Measurements from ENCODE around the gene AIPL1. TPM values are rescaled to one million over a fixed set of nuclear protein-coding genes. Genes with fewer than 3 reads are reported as not detected.

Gene AIPL1
- total and polyA plus RNA-seq, 2 of the 4 experiments (the other 2 are of a cell fraction) = not detected

GRCh38 chr17:6435968-6436367 lies 1.0 kb upstream of the AIPL1 start:
- Histone ChIP-seq H3K23ac (ENCODE audit: low read depth, low read length) (no peak overlapping the region), H3K4me1 (ENCODE audit: control insufficient read depth, insufficient read depth, low read length) (no peaks in the 10 kb centered on the region), H2BK15ac (ENCODE audit: low read depth, low read length) (no peak overlapping the region), H2AK5ac (ENCODE audit: low read depth, low read length) (no peak overlapping the region), H4K20me1 (ENCODE audit: insufficient read depth, low read length) (no peaks in the 10 kb centered on the region), H4K91ac (ENCODE audit: insufficient read depth, low read depth, low read length) (no peak overlapping the region), H2BK20ac (ENCODE audit: low read depth, low read length) (no peak overlapping the region), H3K9me1 (ENCODE audit: insufficient read depth, low read length) (no peaks in the 10 kb centered on the region), H3K4me2 (ENCODE audit: low read depth, low read length) (no peak overlapping the region), H2AK9ac (replicated peaks; ENCODE audit: low read depth, low read length, poor library complexity) (no peak overlapping the region), H3K4ac (ENCODE audit: low read depth, low read length) (no peak overlapping the region), H3K14ac (replicated peaks; ENCODE audit: low read depth, low read length) (no peak overlapping the region), H2AFZ (replicated peaks; ENCODE audit: low read length, poor library complexity) (no peak overlapping the region), H3K4me3 (ENCODE audit: insufficient read depth, low read depth, low read length) (no peak overlapping the region), H3K79me1 (ENCODE audit: low read depth in 1 of 2, low read length in 2 of 2) (no peaks in the 10 kb centered on the region), H4K5ac (ENCODE audit: low read depth, low read length) (no peak overlapping the region), H3K18ac (ENCODE audit: low read depth, low read length) (no peak overlapping the region), H3K9me3 (ENCODE audit: control insufficient read depth, insufficient read depth, low read length) (peaks cover under 1% of the 10 kb centered on the region; the same call in 1 of the 2 replicates), H3K27ac (ENCODE audit: insufficient read depth, low read length) (no peak overlapping the region), H3K27me3 (ENCODE audit: control insufficient read depth, insufficient read depth, low read length) (peaks cover 10% of the 10 kb centered on the region), H3K36me3 (ENCODE audit: control insufficient read depth, insufficient read depth, low read length) (no peaks in the 10 kb centered on the region), H2BK5ac (ENCODE audit: low read depth, low read length, poor library complexity, severe bottlenecking) (no peak overlapping the region), H2BK120ac (ENCODE audit: low read depth, low read length) (no peak overlapping the region), H3K56ac (ENCODE audit: extremely low read depth, insufficient read depth, low read length) (no peak overlapping the region), H4K8ac (ENCODE audit: low read depth in 2 of 2, low read length in 2 of 2) (no peak overlapping the region), H3K9ac (ENCODE audit: low read depth, low read length) (no peak overlapping the region)
- in situ Hi-C loops (cut with MboI; ENCODE audit: low sequenced_read_pairs) (loop anchor here (25.0 kb wide), 1 partner anchor 1199 kb away; the partner anchor contains the start of gene SCIMP), dilution Hi-C loops (cut with HindIII; ENCODE audit: low sequenced_read_pairs, unreplicated experiment) (no loop called here), intact Hi-C loops (cut with micrococcal nuclease) (loop anchor here (1.0 to 10.0 kb wide), 2 partner anchors 844 to 1191 kb away; no protein-coding TSS in a partner anchor)
- ATAC-seq (ENCODE audit: low read depth) = peak; percentile 99
- CTCF ChIA-PET = interaction anchor here (0.9 to 1.2 kb wide), 3 partner anchors 19 to 848 kb away, joined by 3 to 5 read pairs (median 4); no protein-coding TSS in a partner anchor
- TF ChIP-seq SMC3 (IDR thresholded peaks at IDR 0.05; ENCODE audit: low read depth, low read length) = peak; percentile 70
- TF ChIP-seq RCOR1 (IDR thresholded peaks at IDR 0.05; ENCODE audit: insufficient replicate concordance, low read length) = no peak
- TF ChIP-seq BHLHE40 (IDR thresholded peaks at IDR 0.05; ENCODE audit: low read depth, low read length) = no peak
- TF ChIP-seq MAFK (IDR thresholded peaks at IDR 0.05; ENCODE audit: low read depth, low read length) = no peak
- peak; percentile 81 for TF ChIP-seq RAD21 (IDR thresholded peaks at IDR 0.05; ENCODE audit: low read length)
- TF ChIP-seq CTCF (conservative IDR thresholded peaks at IDR 0.05; ENCODE audit: low read depth, low read length) = peak; percentile 78
- TF ChIP-seq MXI1 (IDR thresholded peaks at IDR 0.05; ENCODE audit: borderline replicate concordance, low read depth, low read length) = no peak
- peak; percentile 61 for DNase-seq
- no TSS peak for BruUV-seq (replicated peaks)
- no CpG with 5 or more reads among the region's 9 CpGs for WGBS, 2 experiments (ENCODE audit: extremely low coverage in 2 of 2, insufficient read length in 1 of 2)
- POLR2A ChIA-PET (ENCODE audit: unreplicated experiment) = no interaction called here
